HG03432 (cell line): Measurements from ENCODE around the gene BCO1.

ENCODE experiments used
- ATAC-seq: cut with Tn5 transposase; IDR thresholded peaks from one replicate; pipeline ENCODE4 v1.9.1; 2021; ENCODE audit warnings: mild to moderate bottlenecking, moderate library complexity; ENCODE audit not compliant: unreplicated experiment

The BCO1 gene

DNA sequence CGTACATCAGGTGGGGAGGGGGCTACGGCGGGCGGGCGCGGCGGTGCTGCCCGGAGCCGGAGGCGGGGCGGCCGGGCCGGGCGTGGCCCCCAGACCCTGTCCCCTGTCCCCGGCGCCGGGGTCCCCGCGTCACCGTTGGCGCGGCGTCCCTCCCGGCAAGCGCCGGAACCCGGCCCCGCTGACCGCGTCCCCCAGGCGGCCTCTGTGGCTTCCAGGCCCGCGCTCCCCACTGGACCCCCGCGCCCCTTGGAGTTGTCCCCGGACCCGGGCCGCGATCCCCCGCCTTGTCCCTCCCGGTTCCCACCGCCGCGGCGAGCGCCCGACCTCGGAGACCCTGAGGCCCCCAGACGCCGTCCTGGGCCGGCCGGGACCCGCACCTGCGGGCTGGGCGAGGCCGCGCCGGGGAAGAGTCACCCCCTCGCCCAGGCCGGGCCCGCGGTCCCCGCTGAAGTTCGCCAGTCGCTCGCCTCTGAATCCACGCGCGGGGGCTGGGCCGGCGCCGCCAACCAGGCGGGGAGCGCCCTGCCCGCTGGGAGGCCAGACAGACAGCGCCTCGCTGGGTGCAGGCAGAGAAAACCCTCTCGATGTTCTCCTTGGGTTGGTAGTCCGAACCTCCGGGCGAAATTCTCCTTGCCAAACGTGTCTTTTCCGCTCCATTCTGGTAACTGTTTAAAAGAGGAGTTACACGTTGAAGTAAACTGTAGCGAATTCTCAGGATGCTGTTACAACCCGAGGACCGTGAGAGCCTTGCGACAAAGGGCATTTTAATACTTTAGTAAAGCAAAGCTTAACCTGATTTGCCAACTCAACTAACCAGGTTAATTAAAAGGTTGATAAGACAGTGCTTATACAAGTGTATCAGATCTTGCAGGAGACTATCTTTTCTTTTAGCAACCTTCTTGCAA, 77.0 kb downstream of the BCO1 start:
- peak; percentile 38 for ATAC-seq

GRCh38 chr16:81316176-81316496, 77.6 kb downstream of the BCO1 start:
- no peak for ATAC-seq

DNA sequence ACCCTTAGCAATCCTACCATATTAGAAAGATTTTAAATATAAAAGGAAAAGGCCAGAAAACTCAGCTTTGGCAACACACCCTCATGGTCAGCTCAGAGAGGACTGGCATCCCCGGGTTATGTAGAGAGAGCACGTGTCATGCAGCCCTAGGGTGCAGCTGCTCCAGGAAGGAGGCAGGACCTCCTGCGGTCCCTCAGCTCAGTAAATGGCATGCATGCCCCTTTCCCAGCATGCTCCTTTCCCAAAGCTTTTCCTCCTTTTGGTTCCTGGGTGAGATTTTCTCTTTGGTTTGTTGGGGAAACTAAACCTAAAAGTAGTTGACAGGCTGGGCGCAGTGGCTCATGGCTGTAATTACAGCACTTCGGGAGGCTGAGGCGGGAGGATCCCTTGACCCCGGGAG, 80.2 kb downstream of the BCO1 start:
- ATAC-seq: no peak

DNA sequence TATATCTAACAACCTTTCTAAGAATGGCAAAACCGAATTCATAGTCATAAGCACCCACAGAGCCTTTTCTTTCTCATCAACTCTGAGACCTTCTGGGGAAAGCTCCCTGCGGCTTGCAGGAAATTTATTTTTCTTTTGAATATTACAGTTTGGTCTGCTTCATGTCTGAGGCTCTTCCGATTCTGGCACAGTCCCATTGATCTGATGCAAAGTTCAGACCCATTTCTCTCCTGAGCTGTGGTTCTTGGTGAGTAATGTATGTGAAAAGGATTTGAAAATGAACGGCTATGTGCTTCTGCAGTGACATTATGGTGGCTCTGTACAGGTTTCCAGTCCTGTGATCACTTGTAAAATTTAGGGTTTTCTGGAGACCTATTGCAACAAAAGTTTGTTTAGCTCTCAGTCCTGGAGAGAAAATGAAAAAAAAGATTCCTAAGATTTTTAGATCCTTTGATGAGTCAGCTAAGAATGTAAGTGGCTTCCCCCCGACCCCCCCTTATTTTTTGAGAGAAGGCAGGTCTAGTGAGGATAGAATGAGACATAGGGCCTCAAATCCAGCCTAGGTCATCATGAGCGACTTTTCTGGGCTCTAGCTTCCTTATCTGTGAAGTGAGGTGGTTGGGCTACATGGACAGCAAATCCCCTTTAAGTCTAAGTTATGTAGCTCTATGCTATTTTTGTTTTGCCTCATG, 80.9 kb downstream of the BCO1 start:
- no peak for ATAC-seq

GRCh38 chr16:81321039-81321438, 82.5 kb downstream of the BCO1 start:
- ATAC-seq: no peak

DNA sequence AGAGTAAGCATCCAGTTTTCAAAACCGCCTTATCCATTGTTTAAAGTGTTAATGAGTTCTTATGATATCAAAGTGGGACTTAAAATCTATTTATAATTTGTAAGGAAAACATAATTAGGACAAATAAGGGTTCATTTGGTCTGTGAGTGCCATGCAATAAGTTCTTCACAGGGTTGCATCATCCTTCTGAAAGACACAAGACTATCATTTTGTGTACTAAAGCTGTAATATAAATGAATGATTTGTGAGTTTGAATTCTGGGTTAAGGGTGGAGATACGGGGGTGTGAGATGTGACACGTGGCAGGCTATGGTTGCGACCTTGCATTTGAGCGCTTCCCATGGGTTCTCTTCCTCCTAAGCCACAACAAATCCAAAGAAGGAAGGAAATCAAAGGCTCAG, 83.0 kb downstream of the BCO1 start:
- no peak for ATAC-seq

DNA sequence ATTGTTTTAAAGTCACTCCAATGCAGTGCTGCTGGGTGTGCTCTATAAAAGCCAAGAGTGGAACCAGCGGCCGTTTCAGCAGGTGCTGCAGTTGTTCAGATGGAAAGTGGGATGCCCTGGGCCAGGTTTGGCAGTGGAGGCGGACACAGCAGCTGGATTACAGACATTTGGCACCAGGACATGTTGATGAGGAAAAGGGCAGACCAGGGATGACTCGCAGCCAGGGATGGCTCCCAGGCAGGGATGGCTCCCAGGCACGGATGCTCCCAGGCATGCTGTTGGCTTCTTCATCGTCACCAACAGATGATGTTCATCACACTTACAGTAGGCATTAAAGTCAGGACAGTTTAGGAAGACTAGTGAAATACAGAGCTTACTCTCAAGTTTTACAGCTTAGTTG, 86.3 kb downstream of the BCO1 start:
- ATAC-seq: no peak

- ATAC-seq: no peak
Measured at GRCh38 chr16:81327011-81327410, 88.5 kb downstream of the BCO1 start.

GRCh38 chr16:81327447-81328196, 89.1 kb downstream of the BCO1 start:
- no peak for ATAC-seq

DNA sequence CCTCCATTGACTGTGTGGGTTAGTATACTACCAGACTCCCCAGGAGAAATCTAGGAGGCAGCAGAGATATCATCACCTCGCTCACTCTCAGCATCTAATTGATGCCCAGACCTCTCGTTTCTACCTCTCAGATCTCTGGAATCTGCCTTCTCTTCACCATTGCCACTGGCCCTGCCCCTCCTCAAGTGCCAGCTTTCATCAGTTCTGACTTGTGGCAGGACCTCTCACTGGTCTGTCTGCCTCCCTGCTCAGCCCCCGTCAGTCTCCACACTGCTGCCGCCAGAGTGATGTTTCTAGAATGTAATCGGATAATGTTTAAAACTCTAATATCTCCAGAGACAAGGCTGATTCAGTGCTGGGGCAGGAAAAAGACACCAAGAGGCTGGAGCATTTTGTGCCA, 91.5 kb downstream of the BCO1 start:
- no peak for ATAC-seq

- no peak for ATAC-seq
Measured at GRCh38 chr16:81333356-81333755, 94.9 kb downstream of the BCO1 start.

DNA sequence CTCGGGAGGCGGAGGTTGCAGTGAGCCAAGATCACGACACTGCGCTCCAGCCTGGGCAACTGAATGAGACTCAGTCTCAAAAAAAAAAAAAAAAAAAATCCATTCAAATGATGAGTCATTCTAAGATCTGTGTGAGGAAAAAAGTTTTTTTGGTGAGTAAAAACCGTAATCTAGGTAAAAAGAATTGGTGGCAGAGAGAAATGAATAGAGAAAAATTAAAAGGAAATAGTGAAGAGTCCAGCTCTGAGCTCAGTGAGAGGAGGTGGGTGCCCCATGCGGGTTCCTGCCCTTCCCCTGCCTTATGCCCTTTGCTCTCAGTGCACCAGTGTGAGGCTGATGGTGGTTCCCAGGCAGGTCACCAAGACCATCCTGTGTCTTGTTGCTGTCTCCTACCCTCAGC, 97.2 kb downstream of the BCO1 start:
- ATAC-seq: no peak

DNA sequence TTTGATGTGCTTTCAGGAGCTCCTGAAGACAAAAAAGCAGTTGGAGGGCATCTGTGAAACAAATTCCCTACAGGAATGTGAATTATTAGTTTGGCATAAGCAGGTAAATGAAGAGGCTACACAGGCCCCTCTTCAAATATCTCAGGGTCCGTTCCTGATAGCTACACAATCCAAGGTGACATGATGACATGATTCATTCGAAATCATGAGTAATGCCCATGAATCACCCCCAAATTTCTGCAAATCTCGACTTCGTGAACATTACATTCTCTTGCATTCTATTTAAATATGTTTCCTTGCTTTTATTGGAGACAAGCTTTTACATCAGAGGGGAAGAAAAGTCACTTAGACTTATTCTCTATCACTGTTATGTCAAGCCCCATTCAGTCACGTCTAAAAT, 98.6 kb downstream of the BCO1 start:
- ATAC-seq: no peak
